HCT116 (cell line): Measurements from ENCODE around the gene RAB34. TPM values are rescaled to one million over a fixed set of nuclear protein-coding genes. Genes with fewer than 3 reads are reported as not detected.

Experiments used
- ATAC-seq: fragments of 200-7000 bp; cut with Tn5 transposase; 2 replicates; pipeline ENCODE4 v1.9.1; 2020; ENCODE audit warnings: mild to moderate bottlenecking, moderate library complexity
- BruUV-seq: library from RNA; stranded (reverse); fragments of 400-500 nt; replicated peaks from 2 replicates; lab custom pipeline; 2021; lab: Mats Ljungman, UMichigan
- CTCF ChIA-PET: fragments of 300-600 bp; sonication (Branson Sonifier 250); formaldehyde crosslinking; loops from one replicate; lab custom pipeline; 2021; ENCODE audit warnings: antibody characterized with exemption; lab: Charles Lee
- POLR2A ChIA-PET: fragments of 300-600, 350-600 bp; sonication (Branson Sonifier 250); formaldehyde crosslinking; loops from one replicate; lab custom pipeline; 2021; ENCODE audit warnings: antibody characterized with exemption; lab: Charles Lee
- RAD21 ChIA-PET, 2 experiments: fragments of 300-600 bp; sonication (Branson Sonifier 250); formaldehyde crosslinking; loops; one replicate each; lab custom pipeline; 2023; ENCODE audit warnings: low total read pairs in 2 of 2; ENCODE audit not compliant: uncharacterized antibody in 2 of 2, unreplicated experiment in 2 of 2, low non-redundant PET in 1 of 2; lab: Charles Lee
- DNase-seq: peaks from one replicate; pipeline ENCODE4 v3.0.0-alpha.2; 2010; ENCODE audit warnings: low read depth, low spot score
- H2AFZ ChIP-seq: fragments of 200-600 bp; shearing (Covaris generic), sonication (generic); 2 replicates; pipeline ENCODE4 v1.6.1; 2017; ENCODE audit warnings: low read depth, mixed run types, mixed read lengths, antibody characterized with exemption, low read length; ENCODE audit not compliant: poor library complexity, severe bottlenecking
- H3K27ac ChIP-seq: 2 replicates; pipeline ENCODE4 v1.5.1; 2012; ENCODE audit warnings: low read depth, low read length
- H3K27me3 ChIP-seq: fragments of 200-600 bp; sonication (generic); 2 replicates; pipeline ENCODE4 v1.6.1; 2016; ENCODE audit warnings: mixed run types, low read length, mixed read lengths; ENCODE audit not compliant: insufficient read depth
- H3K36me3 ChIP-seq, 2 experiments: fragments of 200-500 bp in 1 of 2; fragments of 200-600 bp in 1 of 2; sonication (Bioruptor generic) in 1 of 2; sonication (generic) in 1 of 2; 2 replicates each; pipeline versions ENCODE4 v1.5.1 to v1.6.1; 2014 to 2016; ENCODE audit warnings: low read length in 2 of 2, inconsistent platforms in 1 of 2, mixed read lengths in 1 of 2, mixed run types in 1 of 2; ENCODE audit not compliant: insufficient read depth in 2 of 2, control insufficient read depth in 1 of 2
- H3K4me1 ChIP-seq, 2 experiments: fragments of 200-600 bp in 1 of 2; sonication (generic) in 1 of 2; 2 replicates each; pipeline versions ENCODE4 v1.5.1 to v1.6.1; 2012 to 2017; ENCODE audit warnings: low read length in 2 of 2, inconsistent platforms in 1 of 2, mild to moderate bottlenecking in 1 of 2, mixed read lengths in 1 of 2, mixed run types in 1 of 2, moderate library complexity in 1 of 2; ENCODE audit not compliant: insufficient read depth in 2 of 2, control insufficient read depth in 1 of 2
- H3K4me2 ChIP-seq: fragments of 200-600 bp; sonication (generic); 2 replicates; pipeline ENCODE4 v1.6.1; 2017; ENCODE audit warnings: mixed run types, low read length, mixed read lengths
- H3K4me3 ChIP-seq, 2 experiments: fragments of 200-600 bp in 1 of 2; sonication (generic) in 1 of 2; replicated peaks in 1 of 2; 2 replicates each; pipeline ENCODE4 v1.5.1; 2011 to 2016; ENCODE audit warnings: low read length in 2 of 2, control low read depth in 1 of 2, low read depth in 1 of 2, mild to moderate bottlenecking in 1 of 2, mixed read lengths in 1 of 2, mixed run types in 1 of 2
- H3K79me2 ChIP-seq: fragments of 200-600 bp; sonication (generic); 2 replicates; pipeline ENCODE4 v1.6.1; 2017; ENCODE audit warnings: mild to moderate bottlenecking, mixed run types, low read length, moderate library complexity, mixed read lengths; ENCODE audit not compliant: insufficient read depth
- H3K9ac ChIP-seq: fragments of 200-600 bp; sonication (generic); 2 replicates; pipeline ENCODE4 v1.6.1; 2016; ENCODE audit warnings: low read length, mixed read lengths
- H3K9me2 ChIP-seq: fragments of 200-600 bp; sonication (generic), shearing (Covaris generic); 2 replicates; pipeline ENCODE4 v1.6.1; 2017; ENCODE audit warnings: mixed run types, mild to moderate bottlenecking, moderate library complexity; ENCODE audit not compliant: insufficient read depth
- H3K9me3 ChIP-seq, 2 experiments: fragments of 200-500 bp in 1 of 2; fragments of 200-600 bp in 1 of 2; sonication (Bioruptor generic) in 1 of 2; sonication (generic) in 1 of 2; 2 replicates each; pipeline ENCODE4 v1.6.1; 2014 to 2017; ENCODE audit warnings: low read length in 2 of 2, mixed read lengths in 2 of 2, inconsistent platforms in 1 of 2, low read depth in 1 of 2, mild to moderate bottlenecking in 1 of 2, mixed run types in 1 of 2, moderate library complexity in 1 of 2; ENCODE audit not compliant: control insufficient read depth in 1 of 2, insufficient read depth in 1 of 2
- H4K20me1 ChIP-seq: fragments of 200-600 bp; sonication (generic), shearing (Covaris generic); 2 replicates; pipeline ENCODE4 v1.6.1; 2017; ENCODE audit warnings: mixed run types, mild to moderate bottlenecking, moderate library complexity; ENCODE audit not compliant: insufficient read depth
- CBX3 ChIP-seq: IDR thresholded peaks from 2 replicates; pipeline ENCODE4 v1.6.1; 2012; ENCODE audit warnings: low read depth
- CEBPB ChIP-seq: IDR thresholded peaks from 2 replicates; pipeline ENCODE4 v1.6.1; 2012; ENCODE audit warnings: low read depth
- JUND ChIP-seq: IDR thresholded peaks from 2 replicates; pipeline ENCODE4 v1.6.1; 2012
- POLR2AphosphoS5 ChIP-seq: IDR thresholded peaks from 2 replicates; pipeline ENCODE4 v1.6.1; 2011; ENCODE audit warnings: mild to moderate bottlenecking, low read depth, low read length, moderate library complexity
- RAD21 ChIP-seq: IDR thresholded peaks from 2 replicates; pipeline ENCODE4 v1.6.1; 2012; ENCODE audit warnings: low read depth, mild to moderate bottlenecking
- SP1 ChIP-seq: IDR thresholded peaks from 2 replicates; pipeline ENCODE4 v1.6.1; 2012; ENCODE audit warnings: low read depth
- SRF ChIP-seq: IDR thresholded peaks from 2 replicates; pipeline ENCODE4 v1.6.1; 2012; ENCODE audit warnings: low read depth
- YY1 ChIP-seq: IDR thresholded peaks from 2 replicates; pipeline ENCODE4 v1.6.1; 2011; ENCODE audit warnings: low read length, low read depth, moderate library complexity, mild to moderate bottlenecking; ENCODE audit not compliant: insufficient replicate concordance; ENCODE audit errors: extremely low read depth
- intact Hi-C: fragments of 100-400 bp; cut with micrococcal nuclease; formaldehyde crosslinking; loops from 2 replicates; pipeline ENCODE4 v1.10.0; 2022
- total RNA-seq: library from RNA; stranded (reverse); gene quantifications from one replicate; pipeline ENCODE4 v1.2.1, GENCODE V29; 2021; ENCODE audit not compliant: unreplicated experiment
- TF ChIP-seq, protein P1 (sequence below): IDR thresholded peaks from 2 replicates; pipeline ENCODE4 v1.6.1; 2012

RAB34 gene
- total RNA-seq, 1 experiment from 2014 or later = 0.59 TPM

DNA sequence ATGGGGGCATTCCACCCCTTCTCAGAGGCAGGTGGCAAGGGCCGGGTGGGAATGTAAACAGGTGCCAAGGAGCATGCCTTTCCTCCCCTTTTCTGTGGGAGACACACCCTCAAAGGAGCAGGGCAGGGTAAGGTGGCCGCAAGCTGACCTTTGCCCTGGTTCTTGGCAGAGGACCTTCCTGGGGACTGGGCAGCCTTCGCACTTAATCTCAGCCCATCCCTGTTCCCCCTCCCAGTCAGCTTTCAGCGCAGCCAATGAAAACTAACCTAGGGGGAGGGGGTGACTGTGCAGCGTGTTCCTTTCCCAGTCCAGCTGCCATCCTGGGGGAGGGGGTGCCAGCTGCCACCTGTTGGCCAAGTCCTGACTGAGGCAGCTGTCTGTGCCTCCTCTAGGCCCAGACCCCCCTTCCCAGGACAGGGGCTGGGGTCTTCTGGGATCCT lies 29.0 kb upstream of the RAB34 start:
- ChIA-PET CTCF (interaction anchor here (13.6 kb wide), 1 partner anchor 19 kb away, joined by 207 read pairs; the partner anchor contains the start of genes NEK8 and TLCD1), POLR2A (interaction anchor here (0.9 to 11.6 kb wide), 4 partner anchors 12 to 27 kb away, joined by 3 to 149 read pairs (median 6); partner anchors contain the start of genes NEK8, RPL23A and TLCD1), RAD21 (interaction anchor here in 1 of 2 experiments (0.6 kb wide), 1 partner anchor 20 kb away, joined by 8 read pairs; no protein-coding TSS in a partner anchor)
- peaks cover 32% of the 10 kb centered on the region; the same call in 1 of the 2 replicates for H4K20me1 ChIP-seq
- TF ChIP-seq SRF (no peak), YY1 (no peak), JUND (no peak), CEBPB (no peak), RAD21 (no peak), CBX3 (no peak), SP1 (no peak)
- H3K27me3 ChIP-seq = no peaks in the 10 kb centered on the region
- H3K4me2 ChIP-seq = peak overlapping the region; percentile 99
- no peaks in the 10 kb centered on the region for H3K9me2 ChIP-seq
- no peaks in the 10 kb centered on the region for H3K9me3 ChIP-seq
- peaks cover 34 to 66% of the 10 kb centered on the region in 2 experiments for H3K4me1 ChIP-seq
- ATAC-seq (no peak), DNase-seq (no peak)
- peaks cover 29 to 57% of the 10 kb centered on the region in 2 experiments for H3K36me3 ChIP-seq
- peak overlapping the region; percentile 9 to 100; a peak in 1 of 4 replicates for H3K4me3 ChIP-seq
- no TSS peak for BruUV-seq
- intact Hi-C loops = no loop called here
- H2AFZ ChIP-seq = no peak overlapping the region
- H3K9ac ChIP-seq = peak overlapping the region; percentile 100
- peak overlapping the region; percentile 98 for H3K27ac ChIP-seq
- H3K79me2 ChIP-seq = peaks cover 62% of the 10 kb centered on the region

DNA sequence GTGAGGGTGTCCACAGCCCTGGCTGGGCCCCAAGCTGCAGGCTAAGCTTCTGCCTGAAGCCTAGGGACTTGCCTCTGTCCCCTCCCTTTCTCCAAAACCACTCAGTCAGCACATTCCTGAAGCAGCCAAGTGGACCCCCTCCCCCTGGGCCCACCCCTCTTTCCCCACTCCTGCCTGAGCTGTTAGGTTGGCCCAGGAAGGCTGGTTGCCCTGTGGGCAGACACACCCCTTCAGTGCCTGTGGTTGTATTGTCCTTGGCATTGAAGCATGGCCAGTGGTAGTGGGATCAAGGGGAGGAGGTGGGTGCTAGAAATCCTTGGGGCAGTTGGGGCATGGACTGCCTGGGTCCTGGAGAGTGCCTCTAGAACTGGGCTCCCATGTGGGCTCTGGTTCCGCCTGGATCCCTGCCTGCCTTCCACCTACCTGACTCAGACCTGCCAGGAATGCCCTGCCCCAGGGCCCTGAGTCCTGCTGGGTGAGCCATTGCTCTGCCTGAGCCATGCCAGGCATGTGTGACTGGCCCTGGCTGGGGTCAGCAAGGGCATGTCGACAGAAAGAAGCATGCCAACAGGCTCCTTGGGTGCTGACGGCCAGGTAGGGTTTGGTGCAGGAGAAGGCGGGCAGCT lies 28.2 kb upstream of the RAB34 start:
- peaks cover 60% of the 10 kb centered on the region for H3K79me2 ChIP-seq
- peaks cover 28 to 50% of the 10 kb centered on the region in 2 experiments for H3K36me3 ChIP-seq
- peak overlapping the region; percentile 98 for H3K27ac ChIP-seq
- H3K9ac ChIP-seq = peak overlapping the region; percentile 100
- H2AFZ ChIP-seq = no peak overlapping the region
- H3K9me2 ChIP-seq = no peaks in the 10 kb centered on the region
- POLR2A ChIA-PET = interaction anchor here (1.4 to 11.6 kb wide), 3 partner anchors 17 to 26 kb away, joined by 4 to 149 read pairs (median 9); partner anchors contain the start of genes NEK8, RPL23A and TLCD1
- no peak for ATAC-seq
- no peaks in the 10 kb centered on the region for H3K9me3 ChIP-seq
- peak overlapping the region; percentile 97 to 100 for H3K4me3 ChIP-seq
- H4K20me1 ChIP-seq = peaks cover 31% of the 10 kb centered on the region; the same call in 1 of the 2 replicates
- peaks cover 34 to 66% of the 10 kb centered on the region in 2 experiments for H3K4me1 ChIP-seq
- no peaks in the 10 kb centered on the region for H3K27me3 ChIP-seq
- no TSS peak for BruUV-seq
- intact Hi-C loops = no loop called here
- CTCF ChIA-PET = interaction anchor here (13.6 kb wide), 1 partner anchor 19 kb away, joined by 207 read pairs; the partner anchor contains the start of genes NEK8 and TLCD1
- no peak for DNase-seq
- RAD21 ChIA-PET = interaction anchor here in 1 of 2 experiments (0.6 kb wide), 1 partner anchor 19 kb away, joined by 8 read pairs; no protein-coding TSS in a partner anchor
- peak overlapping the region; percentile 99 for H3K4me2 ChIP-seq
- TF ChIP-seq, protein P1, sequence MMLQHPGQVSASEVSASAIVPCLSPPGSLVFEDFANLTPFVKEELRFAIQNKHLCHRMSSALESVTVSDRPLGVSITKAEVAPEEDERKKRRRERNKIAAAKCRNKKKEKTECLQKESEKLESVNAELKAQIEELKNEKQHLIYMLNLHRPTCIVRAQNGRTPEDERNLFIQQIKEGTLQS = no peak
- TF ChIP-seq POLR2AphosphoS5 = 0 out of 2 replicates have a peak, but pooled peaks have one; percentile 16
